Activated gamma-delta T cell treated with Interleukin-2 at 50 U/mL for 16 hours (primary cell): ENCODE data around the gene TC2N.
"Not testable (repeated sequence)": the region's sequence is repeated elsewhere in the genome, so short reads cannot be mapped to it uniquely, and the experiment has no call there.

Experiments used
- DNase-seq: peaks from one replicate; pipeline ENCODE4 v3.0.0-alpha.2; 2020

TC2N gene

GRCh38 chr14:91751719-91752118 is 115.6 kb downstream of the TC2N start:
- DNase-seq, result no peak

DNA sequence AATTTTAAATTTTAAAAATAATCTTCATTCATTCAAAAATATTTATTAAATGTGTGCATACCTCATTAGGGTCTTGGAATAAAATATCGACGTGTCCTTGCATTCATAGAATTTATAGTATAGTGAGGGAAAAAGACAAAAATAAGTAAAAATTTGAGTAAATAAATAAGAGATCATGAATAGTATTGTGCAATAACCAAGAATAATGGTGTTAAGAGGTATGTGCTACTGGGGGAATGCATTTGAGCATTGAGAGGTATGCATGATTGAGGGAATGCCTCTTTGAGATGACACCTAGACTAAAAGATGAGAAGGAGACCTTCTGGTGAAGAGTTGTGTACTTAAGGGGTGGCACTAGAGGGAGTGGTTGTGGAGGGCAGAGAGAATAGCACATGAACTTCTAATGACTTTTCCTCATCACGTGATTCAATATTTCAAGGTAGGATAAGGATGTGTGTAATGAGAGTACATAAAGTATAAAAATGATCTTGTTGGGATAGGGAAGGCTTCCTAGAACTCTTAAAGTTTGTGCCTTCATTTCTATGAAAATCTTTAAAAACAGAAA is 116.6 kb downstream of the TC2N start:
- no peak for DNase-seq

DNA sequence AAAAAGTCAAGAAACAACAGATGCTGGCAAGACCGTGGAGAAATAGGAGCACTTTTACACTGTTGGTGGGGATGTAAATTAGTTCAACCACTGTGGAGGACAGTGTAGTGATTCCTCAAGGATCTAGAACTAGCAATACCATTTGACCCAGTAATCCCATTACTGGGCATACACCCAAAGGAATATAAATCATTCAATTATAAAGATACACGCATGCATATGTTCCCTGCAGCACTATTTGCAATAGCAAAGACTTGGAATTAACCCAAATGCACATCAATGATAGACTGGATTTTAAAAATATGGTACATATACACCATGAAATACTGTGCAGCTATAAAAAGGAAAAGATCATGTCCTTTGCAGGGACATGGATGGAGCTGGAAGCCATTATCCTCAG is 117.5 kb downstream of the TC2N start:
- DNase-seq, result no peak

- DNase-seq, result no peak
Observed at GRCh38 chr14:91748049-91748448, 119.3 kb downstream of the TC2N start.

DNA sequence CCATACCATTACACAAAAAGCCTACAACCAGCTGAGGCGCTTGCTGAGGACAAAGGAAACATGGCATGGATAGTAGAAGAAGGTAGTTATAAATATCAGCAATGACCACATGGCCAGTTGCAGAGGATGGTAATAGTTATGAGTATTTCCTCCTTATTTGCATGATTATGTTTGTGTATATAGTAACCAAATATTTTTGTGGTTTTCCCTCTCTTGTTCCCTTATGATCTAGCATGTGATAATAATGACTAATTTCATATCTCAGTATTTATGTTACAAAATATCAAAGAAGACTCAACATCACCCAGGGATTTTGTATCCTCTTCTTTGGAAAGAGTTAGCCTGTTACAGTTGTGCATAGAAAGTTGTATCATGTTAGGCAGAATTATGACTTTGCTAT is 122.0 kb downstream of the TC2N start:
- no peak for DNase-seq

- no peak for DNase-seq
Observed at GRCh38 chr14:91744068-91744480, 123.3 kb downstream of the TC2N start.

DNA sequence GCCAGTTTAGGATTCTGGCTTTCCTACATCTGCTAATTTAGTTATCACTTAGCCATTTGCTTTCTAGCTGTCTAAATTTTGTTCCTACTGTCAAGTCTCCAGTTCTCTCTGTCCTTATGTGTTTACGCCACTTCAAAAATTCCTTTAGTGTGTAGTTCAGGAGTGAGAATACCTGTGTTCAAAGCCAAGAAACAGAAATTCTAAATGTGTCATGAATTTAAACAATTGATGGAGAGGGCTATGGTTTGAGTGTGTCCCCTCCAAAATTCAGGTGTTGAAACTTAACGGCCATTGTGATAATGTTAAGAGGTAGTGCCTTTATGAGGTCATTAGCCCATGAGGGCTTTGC is 124.1 kb downstream of the TC2N start:
- DNase-seq, result no peak

- DNase-seq, result no peak
Observed at GRCh38 chr14:91742621-91743304, 124.6 kb downstream of the TC2N start.

GRCh38 chr14:91739867-91740266 is 127.5 kb downstream of the TC2N start:
- not testable (repeated sequence) for DNase-seq

DNA sequence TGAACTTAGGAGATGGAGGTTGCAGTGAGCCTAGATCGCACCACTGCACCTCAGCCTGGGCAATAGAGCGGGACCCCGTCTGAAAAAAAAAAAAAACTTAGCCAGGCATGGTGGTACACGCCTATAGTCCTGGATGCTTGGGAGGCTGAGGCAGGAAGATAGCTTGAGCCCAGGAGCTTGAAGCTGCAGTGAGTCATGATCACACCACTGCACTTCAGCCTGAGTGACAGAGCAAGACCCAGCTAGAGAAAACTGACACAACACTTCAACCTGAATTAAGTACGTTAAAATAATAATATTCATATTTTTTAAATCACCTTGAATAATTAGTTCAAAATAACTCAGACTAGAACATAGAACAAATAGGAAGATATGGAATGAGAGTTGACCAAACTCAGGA is 129.7 kb downstream of the TC2N start:
- no peak for DNase-seq

DNA sequence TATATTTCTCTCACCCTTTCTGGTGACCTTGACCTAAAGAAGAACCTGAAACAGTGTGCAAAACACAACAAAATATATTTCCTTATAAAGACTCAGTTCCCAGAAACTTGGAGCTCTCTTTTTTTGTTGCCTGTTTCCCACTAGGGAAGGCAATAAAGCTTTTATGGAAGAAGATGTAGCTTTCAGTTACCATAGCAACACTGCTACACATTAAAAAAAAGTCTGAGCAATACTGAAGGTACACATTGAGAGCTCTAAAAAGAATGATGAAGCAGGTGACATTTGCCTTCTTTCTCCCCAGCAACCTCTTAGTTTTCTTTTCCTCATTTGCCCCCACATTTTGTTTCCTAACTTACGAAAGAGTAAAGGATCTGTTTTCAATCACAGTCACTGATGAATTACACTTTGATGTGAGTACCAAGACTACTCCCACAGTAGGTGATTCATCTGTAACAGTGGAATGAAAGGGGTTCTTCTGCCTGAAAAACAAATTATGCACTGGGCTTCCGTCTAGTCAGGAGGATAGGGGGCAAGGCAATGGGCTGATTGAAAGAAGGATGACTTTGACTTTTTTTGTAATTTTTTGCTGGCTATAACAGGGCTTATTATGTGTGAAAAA is 134.4 kb downstream of the TC2N start:
- no peak for DNase-seq

- no peak for DNase-seq
Observed at GRCh38 chr14:91732439-91732838, 134.9 kb downstream of the TC2N start.

DNA sequence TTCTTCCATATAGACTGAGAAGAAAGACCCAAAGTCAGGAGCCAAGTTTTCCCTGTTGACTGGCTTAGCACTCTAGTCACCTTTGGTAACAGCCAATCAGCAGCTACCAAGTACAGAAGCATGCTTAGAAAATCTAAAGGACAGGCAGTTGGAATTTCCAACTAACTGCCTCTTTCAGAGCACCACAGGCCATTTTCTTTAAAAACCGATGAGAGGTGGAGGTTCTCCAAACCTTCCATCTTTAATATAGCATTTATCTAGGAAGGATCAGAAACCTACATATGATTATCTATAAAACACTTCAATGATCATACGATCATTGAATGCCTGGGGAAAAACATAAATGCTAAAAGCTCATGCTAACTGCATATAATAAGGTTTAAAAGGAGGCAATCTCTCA is 135.3 kb downstream of the TC2N start, which contains the start of gene CATSPERB:
Gene CATSPERB (minus strand): TSS at position 101 of the 400 bp plus-strand sequence. CDS start 2,607 bp downstream, outside the sequence.
- no peak for DNase-seq

DNA sequence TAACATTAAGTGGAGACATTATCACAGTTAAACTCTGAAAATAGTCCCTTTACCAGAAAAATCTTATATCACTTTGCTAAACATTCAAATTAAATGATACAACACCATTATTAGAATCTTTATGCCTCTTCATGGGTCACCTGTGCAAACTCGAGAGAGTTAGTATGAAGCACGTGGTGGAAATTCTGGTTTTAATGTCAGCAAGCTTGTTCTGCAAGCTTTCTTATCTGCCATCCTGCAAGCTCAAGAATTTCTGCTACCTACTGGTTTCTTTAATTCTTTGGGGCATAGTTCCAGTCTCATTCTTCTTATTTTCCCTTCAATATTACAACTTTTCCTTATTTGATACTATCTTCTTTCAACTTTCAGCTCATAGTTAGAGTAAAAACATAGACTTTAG is 136.3 kb downstream of the TC2N start:
- DNase-seq, result no peak

GRCh38 chr14:91729756-91730155 is 137.6 kb downstream of the TC2N start:
- no peak for DNase-seq
